Skin epidermis (tissue), 12 donors: ENCODE data around the gene EVI5L.

Experiments used
- H3K27ac ChIP-seq, 21 experiments: fragments of 200-600 bp; sonication (generic) in 11 of 21; one replicate each; pipeline ENCODE4 v1.5.0; 2020; ENCODE audit warnings: mild to moderate bottlenecking in 3 of 21, inconsistent platforms in 2 of 21, moderate library complexity in 2 of 21
- H3K4me3 ChIP-seq, 7 experiments: fragments of 200-600 bp; sonication (generic) in 2 of 7; one replicate each; pipeline ENCODE4 v1.5.0; 2020; ENCODE audit warnings: inconsistent platforms in 2 of 7, mild to moderate bottlenecking in 2 of 7, moderate library complexity in 1 of 7

Gene EVI5L

GRCh38 chr19:7905859-7906258 lies 75.8 kb downstream of the EVI5L start:
- no peak overlapping the region for H3K27ac ChIP-seq
- H3K4me3 ChIP-seq, result no peak overlapping the region

GRCh38 chr19:7907122-7907521 lies 77.1 kb downstream of the EVI5L start:
- Histone ChIP-seq H3K4me3 (no peak overlapping the region), H3K27ac (no peak overlapping the region)

GRCh38 chr19:7907544-7907943 lies 77.5 kb downstream of the EVI5L start:
- Histone ChIP-seq H3K27ac (no peak overlapping the region), H3K4me3 (no peak overlapping the region)

- no peak overlapping the region for H3K27ac ChIP-seq
- no peak overlapping the region for H3K4me3 ChIP-seq
These were observed 78.2 kb downstream of the EVI5L start for GRCh38 chr19:7908078-7908699.

- Histone ChIP-seq H3K4me3 (no peak overlapping the region), H3K27ac (no peak overlapping the region)
These were observed 78.9 kb downstream of the EVI5L start for GRCh38 chr19:7908742-7909461.

GRCh38 chr19:7909471-7910067 lies 79.6 kb downstream of the EVI5L start:
- H3K4me3 ChIP-seq, result no peak overlapping the region
- no peak overlapping the region for H3K27ac ChIP-seq

GRCh38 chr19:7910321-7911161 lies 80.5 kb downstream of the EVI5L start:
- no peak overlapping the region for H3K27ac ChIP-seq
- no peak overlapping the region for H3K4me3 ChIP-seq

GRCh38 chr19:7911508-7912143 lies 81.6 kb downstream of the EVI5L start:
- Histone ChIP-seq H3K27ac (no peak overlapping the region), H3K4me3 (no peak overlapping the region)

- no peak overlapping the region for H3K27ac ChIP-seq
- H3K4me3 ChIP-seq, result no peak overlapping the region
These were observed 82.2 kb downstream of the EVI5L start for GRCh38 chr19:7912144-7912696.

GRCh38 chr19:7912697-7913564 lies 82.9 kb downstream of the EVI5L start:
- Histone ChIP-seq H3K4me3 (no peak overlapping the region), H3K27ac (no peak overlapping the region)

- Histone ChIP-seq H3K4me3 (no peak overlapping the region), H3K27ac (no peak overlapping the region)
These were observed 83.6 kb downstream of the EVI5L start for GRCh38 chr19:7913652-7914051.

- Histone ChIP-seq H3K27ac (no peak overlapping the region), H3K4me3 (no peak overlapping the region)
These were observed 84.1 kb downstream of the EVI5L start for GRCh38 chr19:7914099-7914498.
